ENCODE measurements around the gene LRRIQ1. TPM values are rescaled to one million over a fixed set of nuclear protein-coding genes. Genes with fewer than 3 reads are reported as not detected.

The LRRIQ1 gene
- total and polyA plus RNA-seq, 2 donors from 2014 or later = 2.4 to 8.5 TPM

DNA sequence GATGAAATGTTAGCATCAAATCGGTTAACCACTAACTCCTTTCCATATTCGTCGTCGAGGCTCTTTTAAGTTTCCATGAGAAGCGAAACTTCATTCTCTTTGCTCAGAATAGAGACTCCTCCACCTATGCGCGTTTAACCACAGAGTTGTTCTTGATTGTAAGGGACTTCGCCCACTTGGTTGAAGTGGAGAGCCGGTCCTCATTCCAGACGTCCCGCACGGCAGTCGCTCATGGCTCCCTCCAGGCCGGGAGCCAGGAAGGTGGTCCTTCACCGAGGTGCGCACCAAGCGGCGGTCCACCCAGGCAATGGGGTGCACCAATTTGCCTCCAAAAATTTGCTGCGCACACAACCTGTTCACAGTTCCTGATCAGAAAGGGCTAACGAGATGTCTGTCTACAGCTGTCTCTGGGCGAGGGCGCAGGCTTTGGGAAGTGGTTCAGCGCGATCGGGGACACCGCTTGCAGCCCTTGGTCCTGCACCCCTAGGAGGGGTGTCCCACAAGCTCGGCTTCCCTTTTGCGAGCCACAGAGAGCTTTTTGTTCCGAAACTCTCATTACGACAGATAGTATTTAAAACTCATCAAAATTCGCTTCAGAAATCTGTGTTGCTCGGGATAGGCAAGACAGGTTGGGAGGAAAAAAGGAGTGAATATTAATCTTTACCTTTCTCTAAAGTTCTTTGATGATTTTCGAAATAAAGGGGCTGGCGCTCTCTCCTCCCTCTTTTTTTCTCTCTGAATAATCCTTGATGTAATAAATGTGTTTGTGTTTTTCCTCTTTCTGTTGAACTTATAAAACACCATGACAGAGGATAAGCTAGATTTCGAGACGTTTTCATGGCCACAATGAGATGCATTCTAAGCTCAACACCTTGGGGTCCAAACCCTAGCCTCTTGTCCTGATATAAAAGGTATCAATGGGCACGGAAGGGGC, 237.5 kb downstream of the LRRIQ1 start:
- Histone ChIP-seq H3K4me3 (ENCODE audit: low read length in 3 of 3) (peak overlapping the region in 1 of 3 donors; percentile 14), H3K4me1 (ENCODE audit: control insufficient read depth in 2 of 3, insufficient read depth in 2 of 3, low read depth in 1 of 3, low read length in 3 of 3) (no peaks in the 10 kb centered on the region), H3K9ac (ENCODE audit: low read length in 3 of 3) (peak overlapping the region in 1 of 3 donors; percentile 19), H3K9me3 (ENCODE audit: control insufficient read depth in 2 of 3, insufficient read depth in 1 of 3, low read length in 3 of 3) (no peaks in the 10 kb centered on the region), H3K27ac (ENCODE audit: low read depth in 2 of 2, low read length in 2 of 2) (no peak overlapping the region), H3K36me3 (ENCODE audit: control insufficient read depth in 2 of 3, insufficient read depth in 3 of 3, low read length in 3 of 3) (no peaks in the 10 kb centered on the region), H3K27me3 (ENCODE audit: control insufficient read depth, insufficient read depth, low read length) (peaks cover 46% of the 10 kb centered on the region)
- peak; percentile 39 to 67 (median 49) for DNase-seq
- intact Hi-C loops (cut with DNase I) = no loop called here
- no peak for FAIRE-seq
- no peak for TF ChIP-seq CTCF (IDR thresholded peaks at IDR 0.05; ENCODE audit: borderline replicate concordance, extremely low read depth, insufficient read depth)

GRCh38 chr12:85274315-85274651, 238.1 kb downstream of the LRRIQ1 start:
- peaks cover 49% of the 10 kb centered on the region for H3K27me3 ChIP-seq (ENCODE audit: control insufficient read depth, insufficient read depth, low read length)
- TF ChIP-seq CTCF (IDR thresholded peaks at IDR 0.05; ENCODE audit: borderline replicate concordance, extremely low read depth, insufficient read depth) = no peak
- FAIRE-seq = no peak

DNA sequence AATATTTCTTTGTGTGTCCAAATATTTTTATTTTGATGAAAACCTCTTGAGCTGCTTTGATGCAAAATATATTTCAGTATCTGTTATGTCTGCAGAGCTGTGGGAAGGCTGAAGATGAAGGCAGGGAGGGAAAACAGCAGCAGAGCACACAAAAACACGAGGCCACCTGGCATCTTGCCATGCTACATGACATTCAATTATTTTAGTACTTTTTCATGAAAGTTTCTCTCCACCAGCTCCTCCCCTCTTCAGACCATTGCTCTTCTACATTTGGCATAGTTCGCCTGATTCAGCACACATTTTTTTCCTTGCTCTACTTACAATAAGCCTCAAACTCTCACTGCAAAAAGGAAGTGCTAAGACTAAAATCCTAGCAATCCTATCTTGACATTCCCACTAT, 239.2 kb downstream of the LRRIQ1 start:
- DNase-seq = peak in 3 of 5 donors; percentile 46 to 76 (median 66)
- H3K27me3 ChIP-seq (ENCODE audit: control insufficient read depth, insufficient read depth, low read length) = peaks cover 48% of the 10 kb centered on the region
- H3K27ac ChIP-seq (ENCODE audit: low read depth in 2 of 2, low read length in 2 of 2) = no peak overlapping the region
- H3K9ac ChIP-seq (ENCODE audit: low read length in 3 of 3) = no peak overlapping the region
- peaks cover 0 to 4% (median under 1%) of the 10 kb centered on the region in 3 donors for H3K4me1 ChIP-seq (ENCODE audit: control insufficient read depth in 2 of 3, insufficient read depth in 2 of 3, low read depth in 1 of 3, low read length in 3 of 3)
- H3K9me3 ChIP-seq (ENCODE audit: control insufficient read depth in 2 of 3, insufficient read depth in 1 of 3, low read length in 3 of 3) = no peaks in the 10 kb centered on the region
- H3K36me3 ChIP-seq (ENCODE audit: control insufficient read depth in 2 of 3, insufficient read depth in 3 of 3, low read length in 3 of 3) = no peaks in the 10 kb centered on the region
- intact Hi-C loops (cut with DNase I) = no loop called here
- no peak for TF ChIP-seq CTCF (IDR thresholded peaks at IDR 0.05; ENCODE audit: borderline replicate concordance, extremely low read depth, insufficient read depth)
- no peak for FAIRE-seq
- H3K4me3 ChIP-seq (ENCODE audit: low read length in 3 of 3) = no peak overlapping the region

More at GRCh38 chr12:85274315-85274651, 238.1 kb downstream of the LRRIQ1 start:
- intact Hi-C loops (cut with DNase I) = no loop called here
- Histone ChIP-seq H3K4me3 (ENCODE audit: low read length in 3 of 3) (peak overlapping the region in 1 of 3 donors; percentile 14), H3K36me3 (ENCODE audit: control insufficient read depth in 2 of 3, insufficient read depth in 3 of 3, low read length in 3 of 3) (no peaks in the 10 kb centered on the region), H3K9me3 (ENCODE audit: control insufficient read depth in 2 of 3, insufficient read depth in 1 of 3, low read length in 3 of 3) (no peaks in the 10 kb centered on the region), H3K27ac (ENCODE audit: low read depth in 2 of 2, low read length in 2 of 2) (no peak overlapping the region), H3K9ac (ENCODE audit: low read length in 3 of 3) (no peak overlapping the region), H3K4me1 (ENCODE audit: control insufficient read depth in 2 of 3, insufficient read depth in 2 of 3, low read depth in 1 of 3, low read length in 3 of 3) (no peaks in the 10 kb centered on the region)
- no peak for DNase-seq

Data from kidney (tissue), 14 donors.